ENCODE results near the gene CD244.

CD244 gene

DNA sequence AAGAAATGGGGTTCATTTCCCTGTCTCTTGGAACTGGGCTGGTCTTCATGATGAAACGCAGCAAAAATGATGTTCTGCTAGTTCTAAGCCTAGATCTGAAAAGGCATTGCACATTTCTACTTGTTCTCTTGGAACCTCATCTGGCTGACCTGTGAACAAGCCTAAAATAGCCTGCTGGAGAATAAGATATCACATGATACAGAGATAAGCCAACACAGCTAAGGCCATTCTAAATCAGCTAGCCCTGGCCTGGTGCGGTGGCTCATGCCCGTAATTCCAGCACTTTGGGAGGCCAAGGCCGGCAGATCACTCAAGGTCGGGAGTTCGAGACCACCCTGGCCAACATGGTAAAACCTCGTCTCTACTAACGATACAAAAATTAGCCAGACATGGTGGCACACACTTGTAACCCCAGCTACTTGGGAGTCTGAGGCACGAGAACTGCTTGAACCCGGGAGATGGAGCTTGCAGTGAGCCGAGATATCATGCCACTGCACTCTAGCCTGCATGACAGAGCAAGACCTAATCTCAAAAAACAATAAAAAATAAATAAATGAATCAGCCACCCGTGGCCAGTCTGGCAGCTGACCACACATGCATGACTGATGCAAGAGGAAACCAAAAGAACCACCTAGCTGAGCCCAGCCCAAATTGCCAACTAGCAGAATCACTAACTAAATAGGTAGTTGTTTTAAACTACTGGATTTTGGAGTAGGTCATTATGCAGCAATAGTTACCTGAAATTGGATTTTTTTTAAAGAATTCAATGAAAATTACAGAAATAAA, 18.0 kb downstream of the CD244 start:
- no peak overlapping the region for H3K27ac ChIP-seq
- TF ChIP-seq, protein P1, sequence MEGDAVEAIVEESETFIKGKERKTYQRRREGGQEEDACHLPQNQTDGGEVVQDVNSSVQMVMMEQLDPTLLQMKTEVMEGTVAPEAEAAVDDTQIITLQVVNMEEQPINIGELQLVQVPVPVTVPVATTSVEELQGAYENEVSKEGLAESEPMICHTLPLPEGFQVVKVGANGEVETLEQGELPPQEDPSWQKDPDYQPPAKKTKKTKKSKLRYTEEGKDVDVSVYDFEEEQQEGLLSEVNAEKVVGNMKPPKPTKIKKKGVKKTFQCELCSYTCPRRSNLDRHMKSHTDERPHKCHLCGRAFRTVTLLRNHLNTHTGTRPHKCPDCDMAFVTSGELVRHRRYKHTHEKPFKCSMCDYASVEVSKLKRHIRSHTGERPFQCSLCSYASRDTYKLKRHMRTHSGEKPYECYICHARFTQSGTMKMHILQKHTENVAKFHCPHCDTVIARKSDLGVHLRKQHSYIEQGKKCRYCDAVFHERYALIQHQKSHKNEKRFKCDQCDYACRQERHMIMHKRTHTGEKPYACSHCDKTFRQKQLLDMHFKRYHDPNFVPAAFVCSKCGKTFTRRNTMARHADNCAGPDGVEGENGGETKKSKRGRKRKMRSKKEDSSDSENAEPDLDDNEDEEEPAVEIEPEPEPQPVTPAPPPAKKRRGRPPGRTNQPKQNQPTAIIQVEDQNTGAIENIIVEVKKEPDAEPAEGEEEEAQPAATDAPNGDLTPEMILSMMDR (IDR thresholded peaks at IDR 0.05) = no peak
- no peak for TF ChIP-seq ZFX (IDR thresholded peaks at IDR 0.05; ENCODE audit: borderline replicate concordance)

DNA sequence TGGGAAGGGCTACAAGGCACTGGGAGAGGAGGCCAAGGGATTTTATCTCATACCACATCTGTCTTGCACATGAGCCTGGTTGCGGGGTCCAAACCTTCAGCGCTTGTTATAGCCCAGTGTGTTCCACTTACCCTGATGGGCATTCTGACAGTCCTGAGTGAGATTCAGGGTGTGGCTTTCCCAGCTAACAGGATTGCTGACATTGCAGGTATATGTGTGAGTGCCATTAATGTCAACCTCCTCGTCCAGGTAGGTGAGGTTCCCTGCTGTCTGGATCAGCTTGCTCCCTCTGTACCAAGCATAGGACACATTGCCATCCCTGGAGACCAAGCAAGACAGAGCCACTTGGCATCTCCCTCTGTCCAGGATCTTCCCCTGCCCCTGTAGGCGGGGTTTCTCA, 21.6 kb downstream of the CD244 start:
- no peak for TF ChIP-seq ZFX (IDR thresholded peaks at IDR 0.05; ENCODE audit: borderline replicate concordance)
- TF ChIP-seq, protein P1 (IDR thresholded peaks at IDR 0.05) = no peak
- no peak overlapping the region for H3K27ac ChIP-seq

DNA sequence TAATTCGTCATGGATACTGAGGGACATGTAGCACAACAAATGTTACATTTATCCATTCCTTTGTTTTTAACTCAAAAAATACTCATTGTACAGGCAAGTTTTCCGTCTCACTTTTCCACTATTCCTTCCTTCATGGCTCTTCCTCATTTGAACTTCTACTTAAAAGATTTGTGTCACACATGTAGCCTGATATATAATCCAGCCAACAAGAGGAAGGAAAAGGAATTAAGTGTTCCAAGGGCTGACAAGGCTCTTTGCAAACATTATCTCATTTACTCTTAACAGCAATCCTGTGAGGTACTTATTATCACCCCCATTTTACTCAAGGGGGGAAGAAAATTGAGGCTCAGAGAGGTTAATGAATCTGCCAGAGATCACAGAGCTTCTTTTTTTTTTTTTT, 22.9 kb downstream of the CD244 start:
- TF ChIP-seq, protein P1 (IDR thresholded peaks at IDR 0.05) = no peak
- TF ChIP-seq ZFX (IDR thresholded peaks at IDR 0.05; ENCODE audit: borderline replicate concordance) = no peak
- no peak overlapping the region for H3K27ac ChIP-seq

DNA sequence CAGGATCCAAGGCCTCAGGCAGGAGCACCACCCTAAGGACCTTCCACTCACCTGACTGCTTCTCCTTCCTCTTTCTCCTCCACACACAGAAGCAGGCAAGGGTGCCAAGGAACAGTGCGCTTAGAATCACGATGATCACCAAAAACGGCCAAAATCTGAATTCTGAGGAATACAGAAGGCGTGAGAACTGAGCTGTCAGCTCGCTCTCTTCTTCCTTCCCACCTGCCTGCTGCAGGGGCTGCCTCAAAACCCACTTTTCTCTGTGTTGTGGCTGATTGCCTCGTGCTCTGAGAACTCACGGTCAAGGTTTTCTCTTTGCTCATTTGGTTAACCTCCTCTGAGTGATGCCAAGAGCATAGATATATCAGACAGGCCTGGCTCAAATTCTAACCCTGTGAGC, 23.8 kb downstream of the CD244 start:
- H3K27ac ChIP-seq = no peak overlapping the region
- TF ChIP-seq, protein P1 (IDR thresholded peaks at IDR 0.05) = no peak
- TF ChIP-seq ZFX (IDR thresholded peaks at IDR 0.05; ENCODE audit: borderline replicate concordance) = no peak

DNA sequence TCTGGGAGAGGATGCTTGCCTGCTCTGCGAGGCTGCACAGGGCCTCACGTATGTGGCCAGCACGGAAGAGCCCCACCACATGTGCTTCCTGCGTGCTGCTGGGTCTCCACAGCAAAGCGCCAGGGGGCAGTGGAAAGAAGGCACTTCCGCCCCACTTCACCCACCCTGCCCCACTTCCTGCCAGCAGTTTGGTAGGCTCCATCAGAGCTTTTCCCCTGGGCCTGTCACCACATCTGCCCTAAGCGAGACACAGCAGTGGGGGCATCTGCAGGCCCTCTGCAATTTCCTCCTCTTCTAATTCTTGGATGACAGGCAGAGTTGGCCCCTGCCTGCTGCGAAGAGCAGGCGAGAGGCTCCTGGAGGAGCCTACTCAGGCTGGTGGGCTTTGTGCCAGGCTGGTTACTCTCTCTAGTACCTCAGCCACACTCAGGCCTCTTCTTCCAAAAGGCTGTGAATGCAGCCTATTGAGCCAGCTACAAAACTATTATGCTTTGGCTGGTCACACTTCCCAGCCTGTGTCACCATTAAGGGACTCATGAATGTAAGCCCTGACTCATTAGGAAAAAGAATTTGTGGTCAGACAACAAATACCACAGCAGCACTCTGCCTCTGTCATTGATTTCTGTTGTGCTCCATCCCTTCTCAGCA, 25.0 kb downstream of the CD244 start:
- H3K27ac ChIP-seq = no peak overlapping the region
- TF ChIP-seq, protein P1 (IDR thresholded peaks at IDR 0.05) = no peak
- no peak for TF ChIP-seq ZFX (IDR thresholded peaks at IDR 0.05; ENCODE audit: borderline replicate concordance)

DNA sequence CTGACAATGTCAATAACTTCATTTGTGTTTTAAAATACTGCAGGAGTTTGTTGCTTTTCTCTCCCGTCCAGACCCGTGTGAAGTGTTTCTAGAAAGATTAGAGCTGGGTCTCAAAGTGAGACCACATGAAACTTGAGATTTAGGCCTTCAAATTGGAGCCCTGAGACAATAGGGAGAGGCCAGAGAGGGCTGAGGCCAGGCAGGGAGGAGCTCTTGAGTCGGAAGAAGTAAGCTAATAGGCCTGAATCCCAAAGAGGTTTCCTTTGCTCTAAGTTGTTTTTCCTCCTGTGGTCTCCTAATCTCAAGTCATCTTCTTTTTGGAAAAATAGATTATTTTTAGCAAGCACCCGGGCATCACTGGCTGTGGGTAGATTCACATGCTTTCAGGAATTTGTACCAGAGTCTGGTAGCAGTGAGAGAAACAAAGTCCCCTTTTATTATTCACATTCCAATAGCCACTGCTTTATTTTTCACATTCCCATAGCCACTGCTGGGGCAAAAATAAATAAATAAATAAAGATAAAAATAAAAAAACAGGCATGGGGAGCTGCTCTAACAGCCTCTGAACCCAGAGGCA, 25.6 kb downstream of the CD244 start:
- H3K27ac ChIP-seq = no peak overlapping the region
- TF ChIP-seq, protein P1 (IDR thresholded peaks at IDR 0.05) = no peak
- no peak for TF ChIP-seq ZFX (IDR thresholded peaks at IDR 0.05; ENCODE audit: borderline replicate concordance)

DNA sequence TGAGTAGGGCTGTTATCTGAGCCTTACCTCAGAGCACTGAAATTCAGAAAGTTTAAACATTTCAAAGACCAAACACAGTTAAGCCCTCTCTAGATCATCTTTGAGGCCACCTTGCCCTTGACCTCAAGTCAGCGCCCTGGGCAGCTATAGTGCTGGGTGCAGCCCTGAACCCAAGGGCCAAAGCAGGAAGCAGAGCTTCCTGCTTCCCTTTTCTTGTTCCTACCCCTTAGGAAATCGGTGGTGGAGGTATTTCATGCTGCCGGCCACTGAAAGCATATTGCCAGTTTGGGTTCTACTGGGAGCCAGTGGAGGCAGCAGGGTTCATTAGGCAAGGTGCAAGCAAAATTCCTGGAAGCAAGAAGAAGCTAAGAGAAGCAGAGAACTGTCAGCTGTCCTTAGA, 26.1 kb downstream of the CD244 start:
- TF ChIP-seq ZFX (IDR thresholded peaks at IDR 0.05; ENCODE audit: borderline replicate concordance) = no peak
- TF ChIP-seq, protein P1 (IDR thresholded peaks at IDR 0.05) = no peak
- no peak overlapping the region for H3K27ac ChIP-seq

All from 22Rv1 (cell line).